DMS153 treated with DMSO at 0.1 percent for 48 hours (cell line): Measurements from ENCODE around the gene COQ3.
"Not testable (repeated sequence)": the region's sequence is repeated elsewhere in the genome, so short reads cannot be mapped to it uniquely, and the experiment has no call there.

ENCODE experiments used
- DNase-seq: peaks from one replicate; lab custom pipeline; 2025; ENCODE audit not compliant: unreplicated experiment; lab: John Stamatoyannopoulos, UW

The COQ3 gene

DNA sequence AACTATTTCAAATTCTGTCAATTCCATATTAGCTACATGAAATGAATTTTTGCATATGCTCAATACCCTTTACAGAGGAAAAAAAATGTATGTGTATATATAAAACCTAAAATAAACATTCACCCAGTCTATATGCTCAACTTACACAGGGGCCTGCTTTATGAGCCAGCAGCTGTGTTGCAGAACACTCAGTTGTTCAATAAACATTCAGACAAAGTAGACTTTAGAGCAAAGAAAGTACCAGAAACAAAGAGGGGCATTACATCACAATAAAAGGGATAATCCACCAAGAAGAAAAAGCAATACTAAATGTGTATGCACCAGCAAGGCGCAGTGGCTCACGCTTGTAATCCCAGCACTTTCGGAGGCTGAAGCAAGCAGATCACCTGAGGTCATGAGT, 9.5 kb downstream of the COQ3 start:
- DNase-seq: no peak

DNA sequence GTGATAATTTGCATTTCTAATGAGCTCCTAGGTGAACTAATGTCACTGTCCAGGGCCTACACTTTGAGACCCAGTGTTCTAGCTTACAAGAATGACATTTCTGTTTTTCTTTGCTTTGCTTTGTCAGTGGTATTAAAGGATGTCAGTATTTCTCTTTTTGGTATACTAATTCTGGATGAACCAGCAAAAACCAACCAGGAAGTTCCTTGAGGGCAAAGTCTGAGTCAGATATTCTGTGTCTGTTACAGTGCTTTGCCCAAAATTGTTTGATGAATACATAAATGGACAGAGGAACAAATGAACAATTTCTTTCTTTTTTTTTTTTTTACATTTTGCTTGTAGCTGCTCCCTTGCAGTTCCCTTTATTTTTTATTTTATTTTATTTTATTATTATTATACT, 15.4 kb downstream of the COQ3 start:
- no peak for DNase-seq

DNA sequence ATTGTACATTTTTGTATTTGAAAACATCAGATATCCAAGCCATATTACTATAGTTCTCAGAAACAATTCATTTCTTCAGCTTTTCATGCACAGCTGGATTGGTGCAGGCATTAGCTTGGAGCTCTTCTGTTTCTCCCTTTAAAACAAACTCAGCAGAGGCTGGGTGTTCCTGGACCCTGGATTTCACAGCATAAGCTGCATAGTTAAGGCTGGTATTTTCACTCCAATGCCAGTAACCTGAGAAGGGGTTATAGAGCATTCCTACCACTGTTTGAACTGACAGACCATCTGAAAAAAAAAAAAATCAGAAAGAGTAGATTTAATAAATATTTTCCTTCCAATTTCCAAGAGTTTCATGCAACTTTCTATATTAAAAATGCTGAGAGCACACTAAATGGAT, 24.5 kb downstream of the COQ3 start:
- DNase-seq: no peak

DNA sequence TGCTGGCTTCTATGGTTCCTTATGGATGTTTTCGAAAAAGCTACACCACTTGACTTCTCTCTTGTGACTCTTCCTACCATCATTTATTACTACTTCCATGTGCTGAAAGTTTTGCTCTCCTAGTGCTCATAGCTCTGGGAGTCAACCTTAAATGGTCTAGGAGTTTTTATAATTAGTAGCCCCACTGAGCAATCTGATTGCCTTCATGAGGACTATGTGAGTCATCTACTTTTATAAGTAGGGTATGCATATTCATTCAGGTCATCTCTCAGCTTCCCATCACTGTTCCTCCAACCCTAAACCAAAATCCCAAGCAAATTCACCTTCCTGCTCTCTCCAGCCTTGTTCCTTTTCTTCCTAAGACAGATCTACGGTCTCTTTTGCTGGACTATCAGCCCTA, 27.1 kb downstream of the COQ3 start:
- no peak for DNase-seq

DNA sequence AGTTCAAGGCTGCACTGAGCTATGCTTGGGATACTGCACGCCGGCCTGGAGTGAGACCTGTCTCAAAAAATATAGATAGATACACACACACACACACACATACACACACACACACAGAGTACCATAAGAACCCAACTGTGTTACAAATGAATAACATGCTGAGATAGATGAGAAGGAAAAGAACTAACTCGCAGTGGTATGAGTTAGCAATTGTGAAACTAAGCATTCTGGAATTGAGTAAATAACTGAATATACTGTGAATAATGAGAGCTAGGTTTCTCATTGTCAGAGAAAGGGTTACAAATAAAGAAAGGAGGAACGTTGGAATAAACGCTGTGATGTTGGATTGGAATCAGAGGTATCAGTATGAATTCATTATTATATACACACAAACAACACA, 30.0 kb downstream of the COQ3 start:
- no peak for DNase-seq

DNA sequence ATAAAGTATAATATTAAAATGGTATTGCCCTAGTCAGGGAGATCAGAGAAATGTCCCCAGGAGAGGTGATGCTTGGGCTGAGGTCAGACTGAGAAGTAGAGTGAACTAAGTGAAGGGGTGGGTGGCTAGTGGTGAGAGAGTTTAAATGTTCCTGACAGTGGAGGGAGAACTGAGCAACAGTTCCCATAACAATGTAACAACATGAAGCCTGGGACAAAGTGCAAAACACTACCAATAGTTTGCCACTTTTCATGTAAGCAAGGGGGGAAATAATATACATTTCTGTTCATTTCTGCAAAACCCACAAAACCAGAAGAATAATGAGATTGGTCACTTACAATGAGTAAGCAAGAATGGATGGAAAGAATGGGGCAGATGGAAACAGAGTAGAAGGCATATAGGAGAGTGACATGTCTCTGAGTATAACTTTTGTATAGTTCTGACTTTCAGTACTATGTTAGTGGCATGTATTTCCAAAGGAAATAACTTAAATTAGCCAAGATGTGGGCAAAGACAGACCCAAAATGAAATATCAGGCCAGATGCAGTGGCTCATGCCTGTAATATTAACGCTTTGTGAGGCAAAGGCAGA, 31.2 kb downstream of the COQ3 start:
- DNase-seq: no peak

DNA sequence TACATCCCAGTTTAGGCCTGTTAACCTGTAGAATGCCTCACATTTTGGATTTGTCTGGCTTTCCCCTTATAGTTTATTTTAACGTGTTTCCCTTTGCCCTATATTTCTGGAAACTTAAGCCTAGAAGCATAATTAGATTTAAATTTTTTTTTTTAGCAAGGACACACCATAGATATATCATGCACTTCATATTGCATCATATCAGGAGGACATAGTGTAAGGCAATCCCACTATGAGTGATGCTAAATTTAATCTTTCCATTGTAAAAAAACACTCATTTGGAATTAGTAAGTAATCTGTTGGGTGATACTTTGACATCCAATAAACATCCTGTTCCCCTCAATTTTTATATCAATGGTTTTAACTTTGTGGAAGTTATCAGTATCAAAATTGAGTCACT, 34.2 kb downstream of the COQ3 start:
- DNase-seq: no peak

DNA sequence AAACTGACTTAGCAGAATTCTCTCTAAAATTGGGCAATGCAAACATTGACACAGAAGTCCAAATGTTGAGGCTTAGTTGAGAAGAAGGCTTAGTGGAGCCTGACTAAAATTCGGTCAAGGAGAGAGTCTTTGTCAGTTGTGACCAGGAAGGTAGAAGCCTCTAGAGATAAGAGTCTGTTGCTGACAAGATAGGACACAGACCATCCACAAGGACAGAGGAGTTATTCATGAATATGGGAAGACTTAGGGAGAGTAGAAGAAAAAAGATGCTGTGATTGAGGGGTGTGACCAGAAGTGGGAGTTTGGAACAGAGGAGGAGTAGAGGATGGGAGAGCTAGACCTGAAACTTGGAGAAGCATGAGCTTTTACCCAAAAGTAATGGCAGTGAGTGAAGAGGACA, 37.4 kb downstream of the COQ3 start:
- no peak for DNase-seq

DNA sequence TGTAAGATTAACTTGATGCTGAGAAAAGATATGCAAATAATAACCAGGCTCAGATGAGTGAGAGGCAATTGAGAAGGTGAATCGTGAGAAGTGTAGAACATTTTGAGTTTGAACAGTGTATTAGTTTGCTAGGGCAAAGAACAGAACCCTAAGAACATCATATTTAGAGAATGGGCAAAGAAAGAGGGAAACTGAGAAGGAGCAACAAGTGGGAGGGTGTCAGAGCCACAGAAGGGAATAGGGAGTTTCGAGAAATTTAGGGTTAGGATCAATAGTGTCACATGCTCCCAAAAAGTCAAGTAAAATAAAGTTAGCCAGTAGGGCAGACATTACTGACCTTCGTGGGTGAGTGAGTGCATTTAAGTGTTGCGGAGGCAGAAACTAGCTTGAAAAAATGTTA, 39.0 kb downstream of the COQ3 start:
- no peak for DNase-seq

DNA sequence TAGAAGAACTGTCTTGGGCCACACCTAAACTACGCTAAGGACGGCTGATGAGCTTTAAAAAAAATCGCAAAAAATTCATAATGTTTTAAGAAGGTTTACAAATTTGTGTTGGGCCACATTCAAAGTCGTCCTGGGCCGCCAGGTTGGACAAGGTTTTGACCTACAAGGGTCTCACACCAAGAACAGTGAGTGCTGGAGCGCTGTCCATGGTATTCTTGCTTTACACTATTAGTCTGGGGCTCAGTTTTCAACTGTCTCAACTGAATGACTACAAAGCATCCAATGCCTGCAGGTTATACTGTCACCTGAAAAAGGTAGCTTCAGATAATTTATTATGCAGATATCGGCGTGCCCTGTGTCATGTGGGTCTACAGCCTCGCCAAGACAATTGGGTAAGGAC, 40.9 kb downstream of the COQ3 start:
- DNase-seq: no peak

DNA sequence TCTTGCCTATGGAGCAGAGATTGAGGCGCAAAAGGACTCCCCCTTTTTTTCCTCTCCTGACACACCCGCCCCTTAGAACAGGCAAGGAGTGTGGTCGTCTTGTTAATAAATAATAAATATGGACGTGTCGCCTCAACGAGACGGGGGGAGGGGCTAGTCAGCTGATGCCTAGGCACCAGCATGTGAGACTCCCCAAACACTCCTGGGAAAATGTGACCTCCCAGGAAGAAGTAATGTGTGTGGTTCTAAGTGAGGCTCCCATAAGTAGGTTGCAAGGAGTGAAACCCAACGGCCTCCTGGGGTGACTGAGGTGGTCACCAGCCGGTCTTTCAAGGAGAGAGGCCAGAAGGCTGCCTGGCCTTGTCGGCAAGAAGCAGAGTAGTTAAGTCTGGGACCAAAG, 43.4 kb downstream of the COQ3 start:
- DNase-seq: no peak

DNA sequence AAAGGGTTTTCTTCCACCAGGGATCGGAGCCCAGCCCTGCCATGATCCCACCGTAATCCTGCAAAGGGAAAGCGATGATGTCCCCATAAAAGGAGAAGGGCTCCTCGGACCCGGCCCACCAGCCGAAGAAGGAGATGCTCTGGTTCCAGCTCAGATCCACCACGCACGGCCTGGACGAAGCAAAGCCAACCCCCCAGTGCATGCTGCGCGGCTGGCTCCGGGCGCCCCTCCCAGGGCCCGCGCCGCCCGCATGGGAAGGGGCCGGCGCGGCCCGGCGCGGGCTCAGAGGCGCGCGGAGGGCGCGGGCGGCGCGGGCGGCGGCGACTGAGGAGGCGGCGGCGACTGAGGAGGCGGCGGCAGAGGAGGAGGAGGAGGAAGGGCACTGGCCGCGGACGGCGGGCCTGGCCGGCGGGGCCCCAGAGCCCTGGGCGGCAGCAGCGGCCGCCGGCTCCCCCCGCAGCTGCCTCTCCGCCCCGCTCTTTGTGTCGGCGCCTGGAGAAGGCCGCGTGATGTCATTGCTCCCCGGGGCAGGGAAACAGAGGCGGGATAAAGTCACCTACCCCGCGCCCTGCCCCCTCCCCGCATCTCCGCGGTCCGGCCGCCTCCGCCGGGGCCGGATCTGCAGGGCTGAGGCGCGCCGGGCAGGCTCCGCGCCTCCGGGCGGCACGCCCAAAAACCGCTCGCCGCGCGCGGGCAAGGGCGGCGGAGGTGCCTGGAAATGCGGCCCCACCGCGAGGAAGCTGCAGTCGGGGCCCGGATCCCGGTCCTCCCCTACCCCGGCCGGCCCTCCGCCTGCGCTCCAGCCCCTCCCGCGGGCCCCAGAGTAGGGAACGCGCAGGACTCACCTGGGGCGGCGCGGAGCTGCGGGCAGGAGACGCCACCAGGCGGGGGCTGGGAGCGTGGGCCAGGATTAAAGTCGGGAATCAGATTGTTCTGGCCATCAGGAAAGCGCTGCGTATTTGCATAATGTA, 44.5 kb downstream of the COQ3 start, which contains the start of gene FAXC:
Gene FAXC (minus strand): TSS at position 504 of the 971 bp plus-strand sequence. CDS start 302 bp downstream, at position 202.
- DNase-seq: peak; percentile 56

DNA sequence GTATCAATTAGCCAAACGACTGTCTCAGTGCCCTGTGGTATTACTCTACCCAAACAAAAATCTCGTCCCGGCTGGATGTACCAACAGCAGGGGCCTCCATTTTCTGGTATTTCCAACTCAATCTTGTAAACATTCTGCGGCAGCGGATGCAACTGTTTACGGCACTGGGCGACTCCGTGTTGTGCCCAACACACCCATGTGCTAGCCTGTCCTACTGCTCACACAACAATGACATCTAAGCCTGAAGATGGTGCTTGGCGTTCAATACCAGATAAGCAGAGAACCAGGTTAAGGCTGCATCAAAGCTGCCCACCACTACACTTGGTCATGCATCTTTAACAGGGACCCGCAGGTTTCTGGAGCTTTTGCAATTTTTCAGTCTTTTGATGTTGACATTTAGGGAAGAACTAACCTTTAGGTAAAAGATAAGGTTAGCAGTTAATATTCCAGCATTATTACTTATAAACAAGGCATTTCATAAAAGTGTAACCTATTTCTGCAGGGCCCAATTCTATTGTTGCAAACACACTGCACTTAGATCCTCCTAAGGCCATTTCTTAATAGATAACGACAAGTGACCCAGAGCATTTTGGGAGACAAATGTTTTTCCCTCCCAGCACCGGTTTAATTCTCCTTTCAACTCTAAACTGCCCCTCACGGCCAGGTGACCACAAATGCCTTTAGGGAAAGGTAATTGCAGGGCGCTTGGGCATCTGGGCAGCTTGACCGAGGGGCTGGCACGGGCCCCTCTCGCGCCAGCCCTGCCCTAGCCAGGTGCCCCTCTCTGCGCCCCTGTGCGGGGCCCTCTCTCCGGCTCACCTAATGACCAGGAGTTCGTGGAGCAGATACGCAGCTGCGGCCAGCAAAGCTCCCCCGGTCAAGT, 45.5 kb downstream of the COQ3 start:
- no peak for DNase-seq

DNA sequence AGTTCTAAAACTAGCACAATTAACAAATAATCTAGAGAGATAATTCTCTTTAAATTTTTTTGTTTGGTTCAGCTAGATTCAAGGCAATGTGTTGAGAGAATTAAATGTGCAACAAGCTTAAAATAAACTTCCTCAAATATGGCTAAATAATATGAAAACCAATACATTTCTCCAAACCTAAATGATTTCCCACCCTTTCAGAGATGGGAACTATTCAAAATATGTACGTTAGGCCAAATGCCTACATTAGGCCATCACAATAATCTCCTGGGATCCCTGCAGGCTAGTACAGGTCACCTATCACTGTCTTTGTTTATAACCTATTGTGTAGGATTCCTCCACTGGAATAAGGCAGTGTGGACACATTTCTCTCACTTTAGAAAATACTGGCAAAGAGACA, 46.2 kb downstream of the COQ3 start:
- DNase-seq: no peak

DNA sequence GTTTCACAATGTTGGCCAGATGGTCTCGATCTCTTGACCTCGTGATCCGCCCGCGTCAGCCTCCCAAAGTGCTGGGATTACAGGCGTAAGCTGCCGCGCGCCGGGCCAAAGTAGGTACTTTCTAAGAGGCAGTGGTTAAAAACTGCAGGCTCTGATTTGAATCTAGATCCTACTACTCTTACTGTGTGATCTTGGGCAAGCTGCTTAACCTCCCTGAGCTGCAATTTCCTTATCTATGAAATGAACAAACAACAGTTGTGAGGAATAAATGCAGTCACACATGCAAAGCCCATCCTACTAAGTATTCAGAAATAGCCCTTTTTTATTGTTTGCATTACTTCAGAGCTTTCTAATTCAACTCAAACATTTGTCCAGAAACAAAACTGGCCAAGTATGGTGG, 47.4 kb downstream of the COQ3 start:
- DNase-seq: no peak

DNA sequence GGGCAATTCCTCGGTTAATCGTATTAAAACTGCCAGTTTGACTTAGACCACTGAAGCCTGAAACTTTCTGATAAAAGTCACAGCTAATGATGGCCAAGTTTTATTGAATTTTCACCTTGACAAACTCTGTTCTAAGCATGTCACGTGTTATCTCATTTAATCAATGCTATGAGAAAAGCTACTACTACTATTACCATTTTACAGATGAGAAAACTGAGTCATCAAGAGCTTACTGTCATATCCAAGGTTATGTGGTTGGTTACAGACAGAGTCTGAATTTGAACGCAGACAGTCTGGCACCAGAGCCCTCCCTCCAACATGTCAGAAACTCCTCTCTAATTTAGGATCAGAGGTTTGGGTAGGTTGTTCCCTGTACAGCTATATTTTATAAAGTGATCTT, 48.8 kb downstream of the COQ3 start:
- DNase-seq: no peak

DNA sequence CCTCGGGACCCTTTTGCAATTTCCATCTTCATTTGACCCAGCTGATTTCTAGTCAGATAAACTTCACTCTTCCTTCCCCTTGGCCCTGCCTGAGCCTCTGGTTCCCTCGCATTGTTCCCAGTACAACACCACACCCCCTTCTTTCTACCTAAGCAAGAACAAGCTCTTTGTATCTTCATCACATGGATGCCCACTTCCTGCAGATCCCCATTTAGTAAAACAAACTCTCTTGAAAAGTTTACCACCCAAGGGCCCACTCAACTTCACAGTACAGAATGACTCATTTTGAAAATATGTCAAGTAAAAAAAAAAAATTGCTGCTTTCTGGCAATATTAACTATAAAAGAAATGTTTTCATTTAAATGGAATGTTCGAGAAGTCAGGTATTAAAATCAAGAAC, 49.7 kb downstream of the COQ3 start:
- DNase-seq: no peak

DNA sequence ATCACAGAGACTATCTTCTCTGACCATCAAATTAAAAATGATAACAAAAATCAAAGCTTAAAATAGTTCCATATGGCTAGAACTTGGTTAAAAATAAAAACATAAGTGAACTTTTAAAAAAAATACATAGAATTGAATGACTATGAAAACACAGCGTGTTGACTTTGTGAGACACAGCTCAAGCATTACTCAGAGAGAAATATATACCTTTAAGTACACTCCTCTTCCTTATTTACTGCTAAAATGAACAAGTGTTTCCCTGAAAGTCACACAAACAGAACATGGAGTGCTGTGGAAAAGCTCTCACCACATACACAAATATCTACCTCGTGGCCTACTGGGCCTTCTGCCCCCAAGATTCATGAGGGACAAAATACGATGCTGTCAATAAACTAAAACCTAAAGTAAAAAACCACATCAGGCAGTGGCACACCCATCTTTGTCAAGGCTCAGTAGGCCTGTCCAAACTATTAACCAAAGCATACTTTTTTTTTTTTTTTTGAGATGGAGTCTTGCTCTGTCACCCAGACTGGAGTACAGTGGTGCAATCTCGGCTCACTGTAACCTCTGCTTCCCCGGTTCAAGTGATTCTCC, 52.0 kb downstream of the COQ3 start:
- no peak for DNase-seq

DNA sequence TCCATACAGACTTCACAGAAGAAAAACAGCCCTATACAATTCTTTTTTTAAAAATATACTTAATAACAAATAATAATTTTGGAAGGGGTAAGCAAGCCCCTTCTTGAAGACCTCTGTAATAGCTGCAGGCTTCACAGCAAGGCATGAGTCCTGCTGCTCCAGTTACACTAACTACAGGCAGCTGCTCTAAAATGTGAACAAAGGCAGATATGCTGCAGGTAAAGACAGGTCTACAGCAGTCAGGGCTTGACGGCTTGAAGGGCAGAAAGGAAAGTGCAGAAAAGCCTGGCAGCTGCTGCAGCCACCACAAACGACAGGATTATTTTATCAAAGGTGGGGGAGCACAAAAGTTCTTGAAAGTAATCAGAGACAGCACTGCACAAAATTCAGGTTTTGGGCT, 55.8 kb downstream of the COQ3 start:
- no peak for DNase-seq

DNA sequence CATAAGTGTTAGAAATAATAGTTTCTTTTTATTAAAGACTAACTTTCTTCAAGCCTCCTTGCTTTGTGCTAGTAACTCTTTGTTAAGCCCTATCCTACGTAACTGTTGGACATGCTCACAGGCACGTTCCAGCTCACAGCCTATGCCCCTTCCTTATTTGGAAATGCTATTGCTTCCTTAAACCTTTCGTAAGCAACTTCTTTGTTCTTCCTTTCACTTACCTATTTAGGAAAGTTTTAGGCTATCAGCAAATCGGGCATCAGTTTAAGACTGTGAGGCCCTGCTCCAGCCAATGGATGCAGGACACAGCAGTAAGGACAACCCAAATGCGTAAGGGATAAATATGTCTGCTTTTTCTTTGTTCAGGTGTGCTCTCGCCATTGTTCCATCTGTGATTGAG, 58.7 kb downstream of the COQ3 start:
- DNase-seq: not testable (repeated sequence)

DNA sequence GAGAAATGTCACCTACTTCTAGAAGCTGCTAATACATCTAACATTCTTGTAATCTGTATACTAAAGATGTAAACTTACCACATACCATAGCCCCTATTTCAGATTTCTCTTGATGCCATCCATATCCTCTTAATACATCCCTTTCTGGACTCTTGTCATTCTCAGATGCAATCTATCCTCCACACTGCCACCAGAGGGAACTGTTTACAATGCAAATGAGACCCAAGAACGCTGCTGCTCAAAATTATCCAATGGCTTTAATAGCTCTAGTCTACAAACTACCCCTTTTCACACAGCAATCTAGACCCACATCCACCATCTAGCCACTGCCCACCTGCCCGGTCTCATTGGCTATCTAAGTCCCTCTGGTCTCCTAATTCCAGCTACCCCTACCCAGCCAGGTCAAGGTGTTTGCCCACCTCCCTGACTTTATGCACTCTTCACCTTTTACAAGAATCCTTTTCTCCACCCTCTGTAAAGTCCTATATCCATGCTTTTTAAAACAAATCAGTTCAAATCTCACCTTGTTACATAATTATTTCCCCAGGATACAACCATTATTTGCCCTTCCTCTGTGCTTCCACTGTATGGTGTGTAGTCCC, 59.4 kb downstream of the COQ3 start:
- DNase-seq: peak; percentile 29
